H1 (cell line): ENCODE measurements around the gene CACNA1C. TPM values are rescaled to one million over a fixed set of nuclear protein-coding genes. Genes with fewer than 3 reads are reported as not detected.
A peak's percentile ranks its signal among the peaks of the same experiment; 100 is the strongest.

Source experiments
- CTCF ChIA-PET: fragments of 300-600 bp; sonication (Branson Sonifier 250); formaldehyde crosslinking; loops from one replicate; lab custom pipeline; 2021; ENCODE audit not compliant: partially characterized antibody; lab: Charles Lee
- POLR2A ChIA-PET: fragments of 300-600 bp; sonication (Branson Sonifier 250); formaldehyde crosslinking; loops from one replicate; lab custom pipeline; 2021; ENCODE audit warnings: inconsistent platforms; ENCODE audit not compliant: partially characterized antibody; lab: Charles Lee
- DNase-seq, 2 experiments: peaks; one replicate each; pipeline versions ENCODE4 v3.0.0 to v3.0.0-alpha.2; 2010 to 2022; ENCODE audit warnings: low spot score in 2 of 2, low read depth in 1 of 2, mixed read lengths in 1 of 2
- FAIRE-seq: peaks from 2 replicates; lab custom pipeline; 2011; peaks lifted over from hg19 to GRCh38; lab: Jason Lieb, UNC
- H2AFZ ChIP-seq: 2 replicates; pipeline ENCODE4 v1.8.1; 2012; ENCODE audit warnings: low read length, inconsistent platforms
- H2AK5ac ChIP-seq: 2 replicates; pipeline ENCODE4 v1.6.1; 2013; ENCODE audit warnings: low read depth, low read length
- H2BK120ac ChIP-seq: replicated peaks from 2 replicates; pipeline ENCODE3; 2013; ENCODE audit warnings: low read depth, low read length, inconsistent platforms
- H2BK12ac ChIP-seq: 2 replicates; pipeline ENCODE4 v1.6.1; 2013; ENCODE audit warnings: low read depth, low read length
- H2BK15ac ChIP-seq: 2 replicates; pipeline ENCODE4 v1.6.1; 2013; ENCODE audit warnings: low read length
- H2BK20ac ChIP-seq: 2 replicates; pipeline ENCODE4 v1.6.1; 2013; ENCODE audit warnings: low read length
- H2BK5ac ChIP-seq: 2 replicates; pipeline ENCODE4 v1.6.1; 2013; ENCODE audit warnings: low read depth, low read length
- H3K14ac ChIP-seq: 2 replicates; pipeline ENCODE4 v1.6.1; 2013; ENCODE audit warnings: inconsistent platforms; ENCODE audit not compliant: insufficient read length
- H3K18ac ChIP-seq: 2 replicates; pipeline ENCODE4 v1.6.1; 2013; ENCODE audit warnings: low read length; ENCODE audit errors: extremely low read depth
- H3K23ac ChIP-seq: 2 replicates; pipeline ENCODE4 v1.6.1; 2013; ENCODE audit warnings: inconsistent platforms; ENCODE audit not compliant: insufficient read length
- H3K23me2 ChIP-seq: 2 replicates; pipeline ENCODE4 v1.6.1; 2013; ENCODE audit warnings: low read depth, low read length
- H3K27ac ChIP-seq: 2 replicates; pipeline ENCODE4 v1.6.1; 2011; ENCODE audit warnings: low read depth, low read length, inconsistent platforms
- H3K27me3 ChIP-seq, 4 experiments: replicated peaks in 1 of 4; 1 replicate in 1 of 4; 2 replicates in 3 of 4; pipeline versions ENCODE4 v1.6.1 to v1.8.1; 2011 to 2013; ENCODE audit warnings: low read length in 3 of 4, mild to moderate bottlenecking in 3 of 4, inconsistent platforms in 2 of 4, mixed read lengths in 2 of 4, moderate library complexity in 1 of 4; ENCODE audit not compliant: control insufficient read depth in 3 of 4, insufficient read depth in 3 of 4; ENCODE audit errors: extremely low read depth in 1 of 4
- H3K36me3 ChIP-seq, 4 experiments: 2 replicates each; pipeline versions ENCODE4 v1.6.1 to v1.8.1; 2011 to 2013; ENCODE audit warnings: mild to moderate bottlenecking in 4 of 4, low read length in 3 of 4, moderate library complexity in 2 of 4, control low read depth in 1 of 4, inconsistent platforms in 1 of 4; ENCODE audit not compliant: insufficient read depth in 4 of 4, control insufficient read depth in 2 of 4
- H3K4ac ChIP-seq: replicated peaks from 2 replicates; pipeline ENCODE3; 2013; ENCODE audit warnings: low read length, low read depth, mixed read lengths, inconsistent platforms; ENCODE audit not compliant: insufficient read length
- H3K4me1 ChIP-seq, 4 experiments: replicated peaks in 1 of 4; 1 replicate in 1 of 4; 2 replicates in 3 of 4; pipeline versions ENCODE4 v1.6.1 to v1.8.1; 2011 to 2013; ENCODE audit warnings: low read length in 3 of 4, inconsistent platforms in 2 of 4, mixed read lengths in 1 of 4; ENCODE audit not compliant: insufficient read depth in 4 of 4, control insufficient read depth in 3 of 4
- H3K4me2 ChIP-seq, 2 experiments: 2 replicates each; pipeline versions ENCODE4 v1.6.1 to v1.8.1; 2011 to 2013; ENCODE audit warnings: low read depth in 2 of 2, low read length in 2 of 2, control low read depth in 1 of 2, inconsistent platforms in 1 of 2, mild to moderate bottlenecking in 1 of 2; ENCODE audit not compliant: insufficient read depth in 1 of 2
- H3K4me3 ChIP-seq, 4 experiments: fragments of 200-600, 300-600 bp in 1 of 4; sonication (generic), shearing (Covaris generic), sonication (Bioruptor Twin) in 1 of 4; 2 replicates each; pipeline versions ENCODE4 v1.5.1 to v1.8.1; 2011 to 2016; ENCODE audit warnings: low read length in 4 of 4, low read depth in 3 of 4, control low read depth in 2 of 4, inconsistent platforms in 2 of 4, mild to moderate bottlenecking in 2 of 4, mixed read lengths in 1 of 4, moderate library complexity in 1 of 4; ENCODE audit not compliant: insufficient read depth in 2 of 4; ENCODE audit errors: extremely low read depth in 1 of 4
- H3K56ac ChIP-seq: replicated peaks from 2 replicates; pipeline ENCODE3; 2013; ENCODE audit warnings: low read depth, mild to moderate bottlenecking, mixed read lengths, low read length, inconsistent platforms; ENCODE audit not compliant: insufficient read length
- H3K79me1 ChIP-seq: 2 replicates; pipeline ENCODE4 v1.6.1; 2013; ENCODE audit warnings: low read depth, low read length, control low read depth
- H3K79me2 ChIP-seq, 2 experiments: 2 replicates each; pipeline versions ENCODE4 v1.6.1 to v1.8.1; 2012 to 2013; ENCODE audit warnings: low read length in 2 of 2, mild to moderate bottlenecking in 2 of 2, inconsistent platforms in 1 of 2; ENCODE audit not compliant: insufficient read depth in 2 of 2, control insufficient read depth in 1 of 2
- H3K9ac ChIP-seq, 4 experiments: replicated peaks in 1 of 4; 1 replicate in 1 of 4; 2 replicates in 3 of 4; pipeline versions ENCODE4 v1.6.1 to v1.8.1; 2011 to 2013; ENCODE audit warnings: low read depth in 3 of 4, low read length in 3 of 4, control low read depth in 2 of 4, mild to moderate bottlenecking in 2 of 4, moderate library complexity in 2 of 4, inconsistent platforms in 1 of 4; ENCODE audit errors: extremely low read depth in 1 of 4
- H3K9me3 ChIP-seq, 2 experiments: 2 replicates each; pipeline versions ENCODE4 v1.6.1 to v1.8.1; 2012 to 2013; ENCODE audit warnings: mild to moderate bottlenecking in 2 of 2, moderate library complexity in 2 of 2, control low read depth in 1 of 2, inconsistent platforms in 1 of 2, low read depth in 1 of 2, low read length in 1 of 2, mixed read lengths in 1 of 2; ENCODE audit not compliant: insufficient read depth in 2 of 2
- H4K20me1 ChIP-seq, 2 experiments: replicated peaks in 1 of 2; 2 replicates each; pipeline versions ENCODE3 to v1.8.1; 2011 to 2013; ENCODE audit warnings: inconsistent platforms in 2 of 2, low read length in 2 of 2, mild to moderate bottlenecking in 1 of 2; ENCODE audit not compliant: insufficient read depth in 2 of 2, control insufficient read depth in 1 of 2
- H4K5ac ChIP-seq: 2 replicates; pipeline ENCODE4 v1.6.1; 2013; ENCODE audit warnings: low read length, low read depth, mixed read lengths, inconsistent platforms; ENCODE audit not compliant: insufficient read length
- H4K8ac ChIP-seq: 2 replicates; pipeline ENCODE4 v1.8.0; 2013; ENCODE audit warnings: mild to moderate bottlenecking, moderate library complexity, low read length, inconsistent platforms; ENCODE audit not compliant: insufficient read depth; ENCODE audit errors: extremely low read depth
- H4K91ac ChIP-seq: replicated peaks from 2 replicates; pipeline ENCODE3; 2013; ENCODE audit warnings: low read length, mixed read lengths, inconsistent platforms; ENCODE audit not compliant: insufficient read length
- BCL11A ChIP-seq, 2 experiments: IDR thresholded peaks; one replicate each; pipeline ENCODE4 v1.6.1; 2011; ENCODE audit warnings: low read depth in 2 of 2, low read length in 2 of 2, mild to moderate bottlenecking in 2 of 2
- CEBPB ChIP-seq: IDR thresholded peaks from 2 replicates; pipeline ENCODE4 v1.6.1; 2012; ENCODE audit warnings: low read depth, low read length
- CHD2 ChIP-seq: IDR thresholded peaks from 2 replicates; pipeline ENCODE4 v1.6.1; 2012; ENCODE audit warnings: low read length, improper control_type of control experiment
- CREB1 ChIP-seq: IDR thresholded peaks from 2 replicates; pipeline ENCODE4 v1.6.1; 2012; ENCODE audit warnings: inconsistent platforms
- EZH2 ChIP-seq: fragments of 200-600 bp; sonication (generic); IDR thresholded peaks from 2 replicates; pipeline ENCODE4 v1.7.1; 2012; ENCODE audit warnings: low read depth, mild to moderate bottlenecking, moderate library complexity, low read length, inconsistent platforms; ENCODE audit not compliant: severe bottlenecking
- JUN ChIP-seq: IDR thresholded peaks from 2 replicates; pipeline ENCODE4 v1.6.1; 2011; ENCODE audit warnings: low read depth, mild to moderate bottlenecking, improper control_type of control experiment, low read length
- JUND ChIP-seq: IDR thresholded peaks from 2 replicates; pipeline ENCODE4 v1.6.1; 2011; ENCODE audit warnings: mild to moderate bottlenecking, improper control_type of control experiment, low read length
- SIN3A ChIP-seq, 2 experiments: IDR thresholded peaks in 1 of 2; conservative IDR thresholded peaks in 1 of 2; 2 replicates each; pipeline ENCODE4 v1.6.1; 2011 to 2012; ENCODE audit warnings: low read length in 2 of 2, improper control_type of control experiment in 1 of 2, low read depth in 1 of 2, mild to moderate bottlenecking in 1 of 2
- SIRT6 ChIP-seq: IDR thresholded peaks from one replicate; pipeline ENCODE4 v1.7.1; 2012; ENCODE audit warnings: low read length, inconsistent platforms
- SP2 ChIP-seq: IDR thresholded peaks from 2 replicates; pipeline ENCODE4 v1.6.1; 2012; ENCODE audit warnings: mild to moderate bottlenecking, low read length, inconsistent platforms
- SRF ChIP-seq: IDR thresholded peaks from 2 replicates; pipeline ENCODE4 v1.6.1; 2011; ENCODE audit warnings: mild to moderate bottlenecking, low read depth, low read length, moderate library complexity
- SUZ12 ChIP-seq: fragments of 200-600 bp; sonication (generic); IDR thresholded peaks from 2 replicates; pipeline ENCODE4 v1.6.1; 2012; ENCODE audit warnings: mild to moderate bottlenecking, inconsistent platforms, low read length, moderate library complexity, mixed read lengths
- TEAD4 ChIP-seq: IDR thresholded peaks from 2 replicates; pipeline ENCODE4 v1.6.1; 2012; ENCODE audit warnings: low read depth, low read length, inconsistent platforms, mixed read lengths
- YY1 ChIP-seq: IDR thresholded peaks from 2 replicates; pipeline ENCODE4 v1.6.1; 2011; ENCODE audit warnings: low read depth, mild to moderate bottlenecking, low read length
- WGBS, 2 experiments: shearing (Covaris generic) in 1 of 2; methylation state at CpG; one replicate each; pipeline versions ENCODE4 v1.1.6 to v1.1.7; 2013 to 2015; ENCODE audit warnings: low lambda C conversion rate in 2 of 2, mixed read lengths in 2 of 2, inconsistent platforms in 1 of 2, low coverage in 1 of 2, missing lambda C conversion rate in 1 of 2; ENCODE audit not compliant: insufficient replicate concordance in 2 of 2, insufficient coverage in 1 of 2, insufficient read length in 1 of 2; ENCODE audit errors: extremely low coverage in 1 of 2, missing lambda C conversion rate in 1 of 2; 5-methylcytosine and 5-hydroxymethylcytosine counted together
- polyA plus RNA-seq, 7 experiments: library from polyadenylated mRNA; depleted of rRNA in 3 of 7; stranded (reverse) in 5 of 7; unstranded in 2 of 7; fragments of >200 nt in 5 of 7; fragments of 200-250 nt in 2 of 7; gene quantifications; 1 replicate in 5 of 7; 2 replicates in 1 of 7; 4 replicates in 1 of 7; pipeline versions ENCODE4 v1.2.1 to v1.2.3, GENCODE V29; 2011 to 2013; ENCODE audit warnings: missing spikeins in 2 of 7, mixed read lengths in 2 of 7
- total RNA-seq: library from RNA; stranded (reverse); fragmentation: NEBNext Ultra II Directional; extraction: Animal tissue kit (Norgen Biotek cat#: 25700); gene quantifications from 2 replicates; pipeline ENCODE4 v1.2.1, GENCODE V29; 2021
- TF ChIP-seq, protein P1 (sequence below): IDR thresholded peaks from 2 replicates; pipeline ENCODE4 v1.6.1; 2012; ENCODE audit warnings: low read length, inconsistent platforms

CACNA1C gene
- total and polyA plus RNA-seq, 2 of the 8 experiments (the other 6 are each of a cell fraction or from before 2014, with no cell fraction given): 1.3 TPM

DNA sequence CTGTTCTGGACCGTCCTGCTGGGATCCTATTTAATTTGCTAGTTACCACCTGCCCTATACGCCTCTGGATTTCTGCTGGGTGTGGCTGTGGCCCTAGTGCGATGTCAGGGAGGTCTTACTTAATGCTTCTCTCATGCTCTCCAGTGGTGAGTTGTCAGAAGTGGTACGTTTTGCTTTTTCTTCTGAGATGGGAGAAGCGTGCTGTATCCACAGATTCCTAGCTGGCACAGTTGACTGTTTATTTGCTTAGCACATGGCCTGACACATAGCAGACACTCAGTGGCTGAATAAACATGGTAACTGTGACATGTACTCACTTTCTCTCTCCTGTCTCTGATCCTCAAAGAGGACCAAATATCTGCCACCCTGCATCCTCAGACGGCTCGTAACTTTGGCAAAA lies 107.3 kb downstream of the CACNA1C start:
- Histone ChIP-seq H2BK20ac (no peak overlapping the region), H3K79me2 (no peaks in the 10 kb centered on the region), H2BK5ac (no peak overlapping the region), H3K36me3 (no peaks in the 10 kb centered on the region), H2BK120ac (no peak overlapping the region), H3K4ac (no peak overlapping the region), H3K9ac (no peak overlapping the region), H4K20me1 (no peaks in the 10 kb centered on the region), H3K4me3 (no peak overlapping the region), H3K23ac (no peak overlapping the region), H4K91ac (no peak overlapping the region), H3K14ac (no peak overlapping the region), H2BK12ac (no peak overlapping the region), H3K56ac (no peak overlapping the region), H3K23me2 (no peaks in the 10 kb centered on the region), H3K9me3 (no peaks in the 10 kb centered on the region), H2AK5ac (no peak overlapping the region), H4K8ac (no peak overlapping the region), H2BK15ac (0 out of 2 replicates have a peak overlapping the region, but pooled peaks have one; percentile 5), H3K27me3 (no peaks in the 10 kb centered on the region), H3K27ac (no peak overlapping the region), H3K18ac (no peak overlapping the region), H4K5ac (no peak overlapping the region), H3K79me1 (no peaks in the 10 kb centered on the region), H2AFZ (no peak overlapping the region), H3K4me1 (no peaks in the 10 kb centered on the region), H3K4me2 (no peak overlapping the region)
- 81% methylated on average over 7 of the region's 7 CpGs; no CpG with 5 or more reads in 1 of the 2 experiments for WGBS, 2 experiments
- CTCF ChIA-PET: interaction anchor here (0.8 to 1.2 kb wide), 2 partner anchors 8 to 12 kb away, joined by 3 read pairs; no protein-coding TSS in a partner anchor
- POLR2A ChIA-PET: no interaction called here
- no peak for DNase-seq
- FAIRE-seq: no peak
- TF ChIP-seq CEBPB (no peak), CHD2 (no peak), YY1 (no peak), SRF (no peak), EZH2 (no peak), BCL11A (IDR thresholded peaks at IDR 0.05; ENCODE audit: low read depth in 2 of 2, low read length in 2 of 2) (no peak), SUZ12 (no peak), JUN (no peak), CREB1 (no peak), JUND (no peak), SP2 (no peak), TEAD4 (no peak), SIRT6 (no peak), SIN3A (conservative IDR thresholded peaks at IDR 0.05 in 1 of 2, IDR thresholded peaks at IDR 0.05 in 1 of 2; ENCODE audit: low read depth in 1 of 2, low read length in 2 of 2) (no peak)
- TF ChIP-seq, protein P1, sequence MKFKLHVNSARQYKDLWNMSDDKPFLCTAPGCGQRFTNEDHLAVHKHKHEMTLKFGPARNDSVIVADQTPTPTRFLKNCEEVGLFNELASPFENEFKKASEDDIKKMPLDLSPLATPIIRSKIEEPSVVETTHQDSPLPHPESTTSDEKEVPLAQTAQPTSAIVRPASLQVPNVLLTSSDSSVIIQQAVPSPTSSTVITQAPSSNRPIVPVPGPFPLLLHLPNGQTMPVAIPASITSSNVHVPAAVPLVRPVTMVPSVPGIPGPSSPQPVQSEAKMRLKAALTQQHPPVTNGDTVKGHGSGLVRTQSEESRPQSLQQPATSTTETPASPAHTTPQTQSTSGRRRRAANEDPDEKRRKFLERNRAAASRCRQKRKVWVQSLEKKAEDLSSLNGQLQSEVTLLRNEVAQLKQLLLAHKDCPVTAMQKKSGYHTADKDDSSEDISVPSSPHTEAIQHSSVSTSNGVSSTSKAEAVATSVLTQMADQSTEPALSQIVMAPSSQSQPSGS: no peak
